Measurements from ENCODE around the gene VSIR. TPM values are rescaled to one million over a fixed set of nuclear protein-coding genes. Genes with fewer than 3 reads are reported as not detected.

VSIR gene
- total and polyA plus RNA-seq, 12 donors = 36.6 to 112 (median 69.0) TPM

GRCh38 chr10:71708897-71709882, 64.1 kb downstream of the VSIR start:
- no peaks in the 10 kb centered on the region for H3K9me3 ChIP-seq
- H3K27me3 ChIP-seq = no peaks in the 10 kb centered on the region
- no peak overlapping the region for H3K4me3 ChIP-seq
- 75 to 79% methylated on average over 28 of the region's 28 CpGs for WGBS, 2 donors
- DNase-seq (no peak), ATAC-seq (no peak)
- H3K4me1 ChIP-seq = peaks cover 12 to 42% (median 37%) of the 10 kb centered on the region in 9 donors
- H3K36me3 ChIP-seq = no peaks in the 10 kb centered on the region
- intact Hi-C loops (cut with DNase I) = loop anchor here (2.0 to 10.0 kb wide), 8 partner anchors 312 to 397 kb away; partner anchors contain the start of genes SLC29A3 (in 8 of the 10) and CDH23 (in 4 of the 10)
- no peak overlapping the region for H3K27ac ChIP-seq
- no peak for TF ChIP-seq CTCF (IDR thresholded peaks at IDR 0.05)

GRCh38 chr10:71708301-71708703, 65.0 kb downstream of the VSIR start:
- no peak overlapping the region for H3K27ac ChIP-seq
- peak; percentile 64 to 96 (median 90) for TF ChIP-seq CTCF (IDR thresholded peaks at IDR 0.05)
- no peak overlapping the region for H3K4me3 ChIP-seq
- ATAC-seq = peak; percentile 32 to 57 (median 42)
- H3K27me3 ChIP-seq = no peaks in the 10 kb centered on the region
- H3K9me3 ChIP-seq = no peaks in the 10 kb centered on the region
- WGBS, 2 donors = 17% methylated on average over 10 of the region's 10 CpGs
- DNase-seq = peak; percentile 50 to 71
- intact Hi-C loops (cut with DNase I) = loop anchor here (2.0 to 10.0 kb wide), 8 partner anchors 311 to 396 kb away; partner anchors contain the start of genes SLC29A3 (in 8 of the 10) and CDH23 (in 4 of the 10)
- no peaks in the 10 kb centered on the region for H3K36me3 ChIP-seq
- peaks cover 3 to 33% (median 28%) of the 10 kb centered on the region in 9 donors for H3K4me1 ChIP-seq

GRCh38 chr10:71707240-71707789, 66.0 kb downstream of the VSIR start:
- no peak overlapping the region for H3K4me3 ChIP-seq
- ATAC-seq (no peak), DNase-seq (no peak)
- 96% methylated on average over 5 of the region's 5 CpGs for WGBS, 2 donors
- H3K27ac ChIP-seq = no peak overlapping the region
- peaks cover 0 to 23% (median 18%) of the 10 kb centered on the region in 9 donors for H3K4me1 ChIP-seq
- intact Hi-C loops (cut with DNase I) = loop anchor here (5.0 to 10.0 kb wide), 7 partner anchors 310 to 395 kb away; partner anchors contain the start of genes SLC29A3 (in 8 of the 10) and CDH23 (in 3 of the 10)
- no peaks in the 10 kb centered on the region for H3K27me3 ChIP-seq
- TF ChIP-seq CTCF (IDR thresholded peaks at IDR 0.05) = no peak
- no peaks in the 10 kb centered on the region for H3K36me3 ChIP-seq
- H3K9me3 ChIP-seq = no peaks in the 10 kb centered on the region
